SK-MEL-5 (cell line): ENCODE results near the gene VAV1. TPM values are rescaled to one million over a fixed set of nuclear protein-coding genes. Genes with fewer than 3 reads are reported as not detected.
"Not testable (repeated sequence)": the region's sequence is repeated elsewhere in the genome, so short reads cannot be mapped to it uniquely, and the experiment has no call there.

Experiments
- DNase-seq: peaks from one replicate; pipeline ENCODE4 v3.0.0-alpha.2; 2016; ENCODE audit warnings: low read depth, low spot score
- in situ Hi-C: cut with HindIII; loops from 2 replicates; pipeline ENCODE4 v1.10.0; 2016; ENCODE audit warnings: low sequenced_read_pairs, high pct_unique_total_duplicates, low pct_unique_long_range_greater_than_20kb
- total RNA-seq: library from RNA; depleted of rRNA; stranded (reverse); fragments of >200 nt; shearing (Covaris generic); gene quantifications from 2 replicates; pipeline ENCODE4 v1.2.3, GENCODE V29; 2014

VAV1 gene
- total RNA-seq, 1 experiment from 2014 or later, result not detected

GRCh38 chr19:6772866-6773322 is 386 bp downstream of the VAV1 start:
- DNase-seq, result no peak
- in situ Hi-C loops, result no loop called here

GRCh38 chr19:6773323-6773931 is 919 bp downstream of the VAV1 start:
- no peak for DNase-seq
- in situ Hi-C loops, result no loop called here

- in situ Hi-C loops, result no loop called here
- no peak for DNase-seq
These were observed 2.6 kb downstream of the VAV1 start for GRCh38 chr19:6774821-6775707.

GRCh38 chr19:6776045-6776444 is 3.5 kb downstream of the VAV1 start:
- DNase-seq, in situ Hi-C loops: not testable (repeated sequence)

- DNase-seq, result no peak
- in situ Hi-C loops, result no loop called here
These were observed 4.5 kb downstream of the VAV1 start for GRCh38 chr19:6776999-6777398.

GRCh38 chr19:6777434-6777833 is 4.9 kb downstream of the VAV1 start:
- in situ Hi-C loops, result no loop called here

GRCh38 chr19:6778386-6778785 is 5.9 kb downstream of the VAV1 start:
- in situ Hi-C loops, result no loop called here
- DNase-seq, result no peak

More at GRCh38 chr19:6777434-6777833, 4.9 kb downstream of the VAV1 start:
- no peak for DNase-seq

GRCh38 chr19:6779206-6779605 is 6.7 kb downstream of the VAV1 start:
- DNase-seq, result no peak
- in situ Hi-C loops, result no loop called here

GRCh38 chr19:6787393-6787792 is 14.9 kb downstream of the VAV1 start:
- in situ Hi-C loops, result no loop called here
- DNase-seq, result no peak

GRCh38 chr19:6788896-6789295 is 16.4 kb downstream of the VAV1 start:
- in situ Hi-C loops, result no loop called here
- no peak for DNase-seq

GRCh38 chr19:6790194-6791128 is 18.0 kb downstream of the VAV1 start:
- DNase-seq, result no peak
- in situ Hi-C loops, result no loop called here

- in situ Hi-C loops, result no loop called here
- no peak for DNase-seq
These were observed 18.7 kb downstream of the VAV1 start for GRCh38 chr19:6791237-6791636.

GRCh38 chr19:6793411-6793810 is 20.9 kb downstream of the VAV1 start:
- no peak for DNase-seq
- in situ Hi-C loops, result no loop called here

GRCh38 chr19:6793973-6794372 is 21.5 kb downstream of the VAV1 start:
- in situ Hi-C loops, result no loop called here
- DNase-seq, result no peak

GRCh38 chr19:6794686-6795431 is 22.4 kb downstream of the VAV1 start:
- DNase-seq, result no peak
- in situ Hi-C loops, result no loop called here

GRCh38 chr19:6796278-6796677 is 23.8 kb downstream of the VAV1 start:
- DNase-seq, result no peak
- in situ Hi-C loops, result no loop called here

GRCh38 chr19:6797646-6798045 is 25.1 kb downstream of the VAV1 start:
- in situ Hi-C loops, result no loop called here
- DNase-seq, result no peak
